LHCN-M2 (cell line): Measurements from ENCODE around the gene TTC7B. TPM values are rescaled to one million over a fixed set of nuclear protein-coding genes. Genes with fewer than 3 reads are reported as not detected.

ENCODE experiments used
- DNase-seq: peaks from one replicate; pipeline ENCODE4 v3.0.0-alpha.2; 2012; ENCODE audit warnings: low read depth
- total RNA-seq: library from RNA; depleted of rRNA; stranded (reverse); fragments of >200 nt; gene quantifications from 2 replicates; pipeline ENCODE4 v1.2.3, GENCODE V29; 2014

The TTC7B gene
- total RNA-seq, 1 experiment from 2014 or later, result 36.4 TPM

DNA sequence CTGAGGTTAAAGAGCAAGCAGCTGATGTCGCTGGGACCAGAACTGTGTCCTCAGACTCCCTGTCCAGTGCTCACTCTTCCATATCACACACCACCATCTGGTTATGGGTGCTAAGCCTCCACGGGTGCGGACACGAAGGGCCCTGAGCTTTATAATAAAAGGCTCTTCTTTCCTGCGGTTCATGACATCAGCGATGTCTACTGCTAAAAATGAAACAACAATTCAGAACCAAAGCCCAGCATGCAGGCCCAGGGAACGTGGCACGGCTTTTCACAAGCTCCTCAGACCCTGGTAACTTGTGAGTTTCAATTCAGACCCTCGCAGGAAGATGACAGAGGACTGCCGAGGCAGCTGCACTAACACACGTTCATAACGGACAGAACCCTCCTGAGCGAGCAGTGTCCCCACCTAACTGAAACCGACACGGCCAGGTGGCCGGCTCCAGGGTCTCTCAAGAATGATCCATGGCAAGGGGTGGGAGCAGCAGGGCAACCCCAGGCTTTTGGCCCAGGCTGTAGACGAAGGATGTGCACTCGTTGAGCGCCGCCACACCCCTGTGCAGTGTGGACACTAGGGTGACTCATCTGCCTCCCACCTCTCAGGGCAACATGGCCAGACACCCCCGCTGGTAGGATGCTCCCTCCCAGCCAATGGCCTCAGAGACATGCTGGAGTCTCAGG lies 239.1 kb downstream of the TTC7B start:
- no peak for DNase-seq

DNA sequence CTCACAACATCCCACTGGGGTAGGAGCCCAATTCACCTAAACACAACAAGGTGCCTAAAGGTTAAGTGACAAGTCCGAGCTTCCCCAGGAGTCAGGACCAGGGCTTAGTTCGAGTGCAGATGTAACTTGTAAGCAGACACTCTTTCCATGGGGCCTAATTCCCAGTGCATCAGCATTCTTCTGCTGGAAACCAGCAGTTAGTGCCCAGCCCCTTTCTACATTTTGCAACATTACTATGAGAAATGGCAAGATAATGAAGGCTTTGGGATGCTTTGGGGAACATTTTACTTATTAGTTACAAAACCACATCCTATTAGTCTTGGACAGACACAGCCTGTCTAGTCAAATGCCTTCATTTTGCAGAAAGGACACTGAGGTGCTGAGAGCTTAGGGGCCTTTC lies 239.6 kb downstream of the TTC7B start:
- DNase-seq, result peak; percentile 26

DNA sequence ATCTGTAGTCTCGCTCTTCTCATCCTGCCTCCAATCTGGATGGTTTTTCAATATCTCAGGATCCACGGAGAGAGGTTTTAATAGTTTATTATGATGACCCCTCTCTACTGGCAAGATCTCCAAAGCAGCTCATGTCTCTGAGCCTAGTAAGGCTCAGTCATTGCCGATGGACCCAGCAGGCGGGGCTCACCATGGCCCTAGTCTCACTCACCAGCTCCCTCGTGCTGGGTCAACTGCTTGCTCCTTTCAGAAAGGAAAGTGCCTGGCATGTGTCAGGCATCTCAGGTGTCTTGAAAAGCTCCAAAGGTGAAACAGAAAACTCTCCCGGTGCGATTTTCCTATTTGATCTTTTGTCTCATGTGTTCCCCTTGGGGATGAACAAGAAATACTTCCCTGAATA lies 240.4 kb downstream of the TTC7B start:
- DNase-seq, result no peak

DNA sequence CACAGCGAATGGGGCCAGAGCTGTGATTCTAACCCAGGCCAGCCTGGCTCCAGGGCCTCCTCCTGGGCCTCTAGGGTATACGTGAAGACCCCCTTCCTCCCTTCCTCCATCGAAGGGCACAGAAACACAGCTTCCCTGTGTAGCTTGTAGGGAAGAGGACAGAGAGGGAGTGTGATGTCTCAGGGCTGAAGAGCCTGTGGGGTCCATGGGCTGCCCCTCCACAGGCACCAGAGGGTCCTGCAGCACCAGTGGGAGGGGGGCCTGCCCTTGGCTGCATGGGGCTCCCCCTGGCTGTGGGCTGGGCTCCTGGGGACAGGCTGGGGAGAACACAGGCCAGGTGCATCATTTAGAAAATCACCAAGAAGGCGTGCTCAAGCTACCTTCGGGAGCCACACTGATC lies 240.9 kb downstream of the TTC7B start:
- no peak for DNase-seq

DNA sequence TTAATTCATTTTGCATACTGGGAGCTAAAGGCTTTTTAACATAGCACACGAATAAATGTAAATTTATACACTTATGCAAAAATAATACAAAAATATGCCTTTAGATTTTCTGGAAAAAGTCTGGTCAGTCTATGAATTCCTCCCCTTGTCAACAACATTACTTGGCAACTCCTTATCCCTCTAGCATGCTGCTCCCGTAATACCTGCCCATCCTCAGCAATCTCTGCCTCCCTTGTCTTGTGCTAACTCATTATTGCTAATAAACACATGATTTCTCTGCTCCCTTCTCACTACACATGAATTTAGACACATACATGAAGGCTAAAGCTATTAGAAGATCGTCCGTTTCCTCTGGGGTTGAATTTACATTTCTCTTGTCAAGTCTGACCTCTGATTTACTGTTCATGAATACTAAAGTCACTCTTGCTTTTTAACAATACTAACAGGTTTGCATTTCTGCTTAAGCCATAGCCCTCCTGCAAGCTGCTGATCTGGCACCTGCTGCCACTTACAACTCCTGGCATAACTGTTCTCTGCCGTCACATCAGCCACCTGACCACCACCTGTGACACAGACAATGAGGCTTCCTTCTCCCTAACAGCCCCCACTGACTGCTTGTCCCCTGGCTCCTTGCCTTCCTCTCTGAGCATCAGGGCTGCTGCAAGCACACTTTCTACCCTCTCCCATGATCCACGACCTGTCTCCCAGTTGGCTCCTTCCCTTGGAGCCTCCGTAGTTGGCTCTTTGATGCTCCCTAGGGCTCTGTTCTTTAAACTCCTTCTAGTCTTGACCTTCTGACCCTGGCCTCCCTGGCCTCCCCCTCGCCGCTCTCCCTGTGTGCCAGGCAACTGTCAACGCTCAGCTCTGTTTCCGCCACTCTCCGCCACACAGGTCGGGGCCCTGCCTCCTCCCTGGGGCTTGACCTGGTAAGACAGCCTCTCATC lies 241.8 kb downstream of the TTC7B start:
- no peak for DNase-seq

DNA sequence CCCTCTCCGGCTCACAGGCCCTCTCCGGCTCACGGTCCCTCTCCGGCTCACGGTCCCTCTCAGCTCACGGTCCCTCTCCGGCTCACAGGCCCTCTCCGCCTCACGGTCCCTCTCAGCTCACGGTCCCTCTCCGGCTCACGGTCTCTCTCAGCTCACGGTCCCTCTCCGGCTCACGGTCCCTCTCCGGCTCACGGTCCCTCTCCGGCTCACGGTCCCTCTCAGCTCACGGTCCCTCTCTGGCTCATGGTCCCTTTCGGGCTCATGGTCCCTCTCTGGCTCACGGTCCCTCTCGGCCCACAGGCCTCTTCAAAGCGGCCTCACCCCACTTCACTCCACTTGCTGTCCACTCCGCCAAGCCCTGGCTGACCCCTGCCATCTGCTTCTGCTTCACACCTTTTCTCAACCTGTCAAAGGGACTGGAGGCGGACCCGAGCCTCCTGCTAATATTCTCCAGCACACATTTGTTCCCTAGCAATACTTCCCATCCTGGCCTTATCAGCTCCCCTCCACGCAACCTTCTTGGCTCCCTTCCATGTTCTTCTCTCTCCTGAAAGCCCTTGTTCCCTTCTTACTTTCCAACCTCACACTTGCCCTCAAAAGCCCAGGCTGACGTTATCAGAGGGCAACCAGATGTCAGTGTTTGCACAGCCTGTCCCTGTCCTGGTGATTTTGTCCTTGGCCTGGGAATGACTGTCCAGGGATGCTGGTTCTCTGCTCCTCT lies 242.7 kb downstream of the TTC7B start:
- DNase-seq, result no peak

DNA sequence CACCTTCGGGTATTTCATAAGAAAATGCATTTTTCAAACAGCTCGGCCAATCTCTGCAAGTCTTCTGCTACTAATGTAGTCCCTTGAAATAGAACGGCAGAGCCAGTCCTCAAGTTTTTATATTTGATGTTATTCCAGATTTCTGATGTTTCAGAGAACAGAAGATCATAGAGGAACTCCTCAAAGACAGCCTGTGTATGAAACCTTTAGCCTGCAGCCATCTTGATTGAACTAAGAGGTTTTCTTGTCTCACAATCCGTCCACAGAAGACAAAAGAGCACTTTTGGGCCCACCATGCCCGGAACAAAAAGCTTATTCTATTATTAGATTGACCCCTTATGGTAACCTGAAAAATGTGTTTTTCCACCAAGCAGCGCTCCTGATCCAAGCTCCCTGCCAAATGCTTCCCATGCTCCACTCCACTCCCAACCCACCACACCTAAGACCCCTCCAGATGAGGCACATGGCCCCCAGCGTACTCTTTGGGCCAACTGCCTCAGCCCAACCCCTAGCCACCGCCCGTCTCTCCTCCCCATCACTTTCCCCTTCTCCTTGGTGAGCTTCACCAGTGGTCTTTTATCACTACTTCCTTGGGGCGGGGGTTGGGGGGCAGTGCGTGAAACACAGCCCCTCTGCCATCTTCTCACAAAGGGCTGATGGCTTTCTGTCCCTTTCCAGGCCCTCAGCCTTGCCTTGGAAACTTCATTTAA lies 243.6 kb downstream of the TTC7B start:
- no peak for DNase-seq

DNA sequence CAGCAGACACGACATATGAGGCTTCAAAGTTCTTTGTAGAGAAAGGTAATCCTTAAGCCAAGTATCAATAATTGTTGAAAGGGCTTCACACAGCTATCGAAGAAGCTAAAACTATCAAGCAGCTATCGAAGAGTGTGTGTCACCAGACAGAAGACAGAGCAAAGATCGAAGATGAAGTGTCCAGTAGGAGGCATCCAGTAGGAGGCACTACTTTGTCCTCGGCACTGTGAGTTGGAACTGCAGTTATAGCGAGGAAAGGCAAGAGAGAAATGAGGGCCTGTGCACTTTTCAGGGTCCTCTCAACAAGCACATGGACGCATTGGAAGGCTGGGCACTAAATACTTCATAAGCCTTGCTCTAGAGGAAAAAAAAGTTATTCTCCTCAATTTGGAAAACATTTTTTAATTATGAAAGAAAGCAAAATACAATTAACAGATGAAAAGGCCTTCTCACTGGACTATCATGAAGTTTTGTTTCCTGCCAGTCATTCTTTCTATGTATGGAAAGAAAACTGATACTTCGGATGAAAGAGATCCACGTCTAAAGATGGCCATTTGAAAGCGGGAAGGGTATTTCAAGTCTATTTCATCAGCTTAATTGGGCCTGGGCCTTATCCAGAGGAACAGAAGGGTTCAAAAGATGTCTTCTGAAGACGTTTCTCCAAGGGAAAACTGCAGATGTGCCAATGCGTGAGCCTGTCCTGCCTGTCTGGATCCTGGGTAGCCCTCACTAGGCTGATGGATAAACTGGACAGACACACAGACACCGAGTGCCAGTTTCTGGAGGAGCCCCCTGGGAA lies 244.9 kb downstream of the TTC7B start:
- no peak for DNase-seq

DNA sequence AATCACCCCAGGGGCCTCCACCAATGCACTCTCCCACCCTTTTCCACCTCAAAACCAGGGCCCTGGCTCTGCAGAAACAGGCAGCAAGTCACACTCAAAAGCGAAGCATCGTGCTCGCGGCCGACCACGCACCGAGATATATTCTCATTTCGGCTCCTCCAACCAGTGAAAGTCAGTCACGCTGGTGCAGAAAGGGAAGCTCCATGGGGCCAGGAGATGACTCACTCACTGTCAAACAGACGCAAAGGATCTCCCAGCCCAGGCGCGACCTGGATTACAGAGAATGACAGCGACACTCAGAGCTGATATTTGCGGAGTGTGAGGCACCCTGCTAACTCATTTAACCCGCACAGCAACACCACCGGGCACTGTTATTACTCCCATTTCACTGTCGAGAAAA lies 245.8 kb downstream of the TTC7B start:
- no peak for DNase-seq

DNA sequence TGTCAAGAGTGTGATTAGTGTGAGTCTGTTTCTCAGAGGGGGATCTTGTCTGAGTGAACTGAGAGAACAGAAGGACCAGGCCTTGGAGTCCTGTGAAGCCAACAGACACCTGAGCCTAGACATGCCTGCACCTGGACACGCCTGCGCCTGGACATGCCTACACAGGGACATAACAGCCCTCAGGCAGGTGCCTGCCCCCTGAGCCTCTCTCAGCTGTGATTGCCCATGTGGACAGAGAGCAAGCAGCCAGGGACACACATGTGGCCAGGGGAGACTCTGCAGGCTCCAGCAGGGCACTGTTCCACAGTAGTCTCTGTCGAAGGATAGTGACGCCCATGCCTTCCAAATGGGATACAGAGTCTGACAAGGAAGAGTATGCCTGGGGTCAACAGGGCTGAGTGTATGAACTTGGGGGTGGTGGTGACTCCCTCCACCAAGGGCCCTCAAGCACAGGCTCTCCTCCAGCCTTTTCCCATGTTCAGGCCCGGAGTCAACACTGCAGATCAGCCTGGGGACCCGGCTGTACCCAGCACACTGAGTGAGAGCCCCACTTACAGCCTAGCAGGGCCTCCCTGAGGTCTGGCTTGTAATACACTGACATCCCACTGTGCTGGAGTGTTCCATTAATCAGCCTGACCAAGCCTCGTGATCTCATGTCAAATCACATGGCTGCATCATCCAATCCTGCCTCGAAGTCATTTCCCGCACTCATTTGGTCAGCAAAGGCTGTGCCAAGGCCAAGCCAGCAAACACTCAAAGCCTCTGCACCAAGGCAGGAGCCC lies 246.4 kb downstream of the TTC7B start:
- no peak for DNase-seq

DNA sequence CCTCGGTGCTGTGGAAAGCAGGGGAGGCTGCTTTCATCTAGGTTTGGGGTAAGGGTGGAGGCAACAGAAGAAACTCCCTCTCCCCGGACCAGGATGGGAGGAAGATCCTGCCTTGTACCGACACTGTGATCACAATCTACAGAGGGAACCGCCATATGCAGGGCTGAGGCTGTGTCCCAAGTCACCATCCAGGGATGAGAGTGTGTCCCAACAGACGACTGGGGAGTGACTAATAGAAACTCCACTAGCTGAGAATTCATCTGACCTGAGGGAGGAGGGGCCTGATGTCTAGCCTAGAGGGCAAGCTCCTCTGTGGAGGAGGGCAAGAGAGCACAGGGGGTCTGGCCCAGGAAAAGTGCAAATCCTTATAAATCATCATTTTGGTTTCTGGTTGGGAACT lies 247.0 kb downstream of the TTC7B start:
- no peak for DNase-seq

DNA sequence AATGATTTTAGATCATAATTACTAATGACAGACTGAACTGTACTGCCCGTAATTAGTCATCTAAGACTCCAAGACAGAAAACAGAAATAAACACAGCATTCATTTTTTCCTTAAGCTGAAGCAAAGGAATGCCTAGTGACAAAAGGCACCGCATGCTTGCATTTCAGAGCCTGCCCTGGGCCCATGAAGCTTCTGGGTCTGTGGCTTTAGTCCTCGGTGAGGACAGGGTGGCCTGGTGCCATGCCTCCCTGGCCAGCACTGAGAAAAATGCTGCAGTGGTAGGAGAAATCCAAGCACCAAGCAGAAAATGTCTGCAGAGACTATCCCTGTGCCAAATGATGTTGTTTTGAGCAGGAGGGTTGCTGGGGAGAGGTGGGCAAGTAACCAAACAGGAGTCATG lies 247.8 kb downstream of the TTC7B start:
- no peak for DNase-seq

DNA sequence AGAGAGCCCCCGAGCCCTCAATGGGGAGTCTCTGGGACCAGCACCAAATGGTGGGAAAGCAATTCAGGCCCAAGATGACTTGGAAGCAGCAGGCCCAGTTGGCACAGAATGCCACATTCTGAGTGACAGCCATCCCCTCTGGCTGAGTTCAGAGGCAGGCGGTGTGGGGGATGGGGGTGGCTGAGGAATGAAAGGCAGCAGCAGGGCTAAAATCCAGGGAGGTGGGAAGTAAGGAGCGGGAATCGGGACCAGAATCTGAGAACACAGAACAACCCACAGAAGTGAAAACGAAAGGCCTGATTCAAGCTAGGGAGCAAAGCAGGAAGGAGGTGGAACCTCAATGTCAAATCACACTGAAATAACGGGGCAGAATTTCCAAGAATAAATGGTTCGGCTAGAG lies 248.2 kb downstream of the TTC7B start:
- no peak for DNase-seq

DNA sequence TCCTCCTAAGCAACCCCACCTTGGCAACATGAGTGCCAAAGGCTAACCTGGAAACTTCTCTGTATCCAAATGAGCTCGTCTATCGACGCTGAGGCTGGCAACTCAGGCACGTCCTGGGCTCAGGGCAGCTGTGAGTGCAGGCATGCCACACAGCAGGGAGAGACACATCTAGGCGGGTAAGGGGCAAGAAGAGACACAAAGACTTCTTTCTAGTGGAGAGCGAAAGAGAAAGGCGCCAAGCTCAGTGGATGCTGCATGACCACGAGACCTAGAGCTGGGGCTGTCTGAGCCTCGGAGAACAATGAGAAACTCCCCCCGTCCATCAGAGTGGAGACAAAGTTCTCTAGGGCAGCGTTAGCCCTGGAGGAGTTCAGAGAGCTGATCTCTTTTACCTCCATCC lies 249.0 kb downstream of the TTC7B start:
- DNase-seq, result no peak

DNA sequence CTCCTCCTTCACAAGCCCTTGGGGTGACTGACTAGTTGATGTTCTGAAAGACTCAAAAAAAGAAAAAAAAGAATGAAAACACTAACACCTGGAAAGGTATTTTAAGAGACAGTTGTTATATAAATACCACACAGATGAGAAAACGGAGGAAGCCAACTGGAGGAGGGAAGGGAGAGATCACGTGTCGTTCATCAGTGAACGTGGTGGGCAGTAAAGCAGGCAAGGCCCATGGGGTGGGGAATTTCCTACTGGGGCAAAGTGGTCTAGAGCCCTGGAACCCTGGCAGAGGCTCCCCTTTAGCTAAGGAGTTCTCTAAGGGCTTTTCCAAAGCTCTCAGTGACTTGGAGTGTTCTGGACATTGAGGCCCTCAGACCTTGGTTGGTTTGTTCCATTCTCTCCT lies 249.7 kb downstream of the TTC7B start:
- DNase-seq, result no peak

DNA sequence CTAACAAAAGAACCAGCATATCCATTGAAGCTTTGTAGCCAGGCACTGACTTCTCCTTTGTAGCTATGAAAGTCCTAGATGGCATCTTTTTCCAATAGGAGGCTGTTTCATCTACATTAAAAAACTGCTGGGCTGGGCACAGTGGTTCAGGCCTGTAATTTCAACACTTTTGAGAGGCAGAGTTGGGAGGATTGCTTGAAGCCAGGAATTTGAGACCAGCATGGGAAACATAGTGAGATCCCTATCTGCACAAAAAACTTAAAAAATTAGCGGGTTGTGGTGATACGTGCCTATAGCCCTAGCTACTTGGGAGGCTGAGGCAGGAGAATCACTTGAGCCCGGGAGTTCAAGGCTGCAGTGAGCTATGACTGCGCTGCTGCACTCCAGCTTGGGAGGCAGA lies 251.7 kb downstream of the TTC7B start:
- no peak for DNase-seq

DNA sequence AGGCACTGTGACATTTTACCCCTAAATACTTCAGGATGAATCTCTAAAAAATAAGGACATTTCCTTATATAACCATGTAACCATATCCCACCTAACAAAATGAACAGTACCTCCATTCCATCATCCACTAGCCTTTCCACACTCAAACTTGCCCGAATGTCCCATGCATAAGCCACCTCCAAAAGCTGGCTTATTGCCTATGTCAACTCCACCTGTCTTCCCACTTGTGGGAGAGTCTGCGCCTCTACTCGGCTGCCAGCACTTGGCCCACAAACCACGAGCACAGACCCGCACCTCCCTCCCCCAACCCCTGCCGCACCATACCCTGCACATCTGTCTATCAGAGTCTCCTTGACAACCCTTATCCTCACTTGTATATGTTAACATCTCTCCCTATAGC lies 253.6 kb downstream of the TTC7B start:
- no peak for DNase-seq

DNA sequence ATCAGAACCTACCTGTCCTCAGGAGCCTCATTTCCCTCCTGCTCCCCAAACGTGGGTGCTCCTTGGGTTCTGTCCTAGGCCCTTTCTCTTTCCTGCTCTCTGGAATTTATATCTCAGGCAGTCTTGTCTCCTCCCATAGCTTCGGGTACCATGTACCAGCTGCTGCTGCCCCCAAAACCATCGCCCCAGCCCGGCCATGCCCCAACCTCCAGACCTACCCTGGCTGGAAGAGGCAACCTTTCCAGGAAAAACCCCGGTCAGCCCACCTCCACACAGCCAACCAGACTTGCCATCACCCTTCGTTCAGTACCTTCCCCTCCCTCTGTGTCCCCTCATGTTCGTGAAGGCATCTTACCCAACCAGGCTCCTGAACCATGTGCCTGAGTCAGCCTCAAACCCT lies 254.3 kb downstream of the TTC7B start:
- no peak for DNase-seq

DNA sequence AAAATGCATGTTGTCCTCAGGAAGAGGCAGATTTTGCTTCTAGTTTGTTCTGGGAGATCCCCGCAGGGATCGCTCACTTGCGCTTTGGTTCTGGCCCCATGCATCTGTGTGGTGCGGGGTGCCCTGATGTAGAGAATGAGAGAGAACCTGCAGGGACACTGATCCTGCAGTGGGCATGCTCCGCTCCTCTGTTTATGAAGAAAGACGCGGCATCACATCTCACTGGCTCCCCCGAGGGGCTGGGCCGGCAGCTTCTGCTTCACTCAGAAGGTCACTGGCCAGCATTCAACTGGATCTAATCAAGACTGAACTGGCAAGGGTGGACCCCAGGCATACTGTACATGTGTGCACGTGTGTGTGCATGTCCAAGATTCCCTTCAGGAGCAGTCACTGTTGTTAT lies 255.2 kb downstream of the TTC7B start:
- DNase-seq, result no peak

DNA sequence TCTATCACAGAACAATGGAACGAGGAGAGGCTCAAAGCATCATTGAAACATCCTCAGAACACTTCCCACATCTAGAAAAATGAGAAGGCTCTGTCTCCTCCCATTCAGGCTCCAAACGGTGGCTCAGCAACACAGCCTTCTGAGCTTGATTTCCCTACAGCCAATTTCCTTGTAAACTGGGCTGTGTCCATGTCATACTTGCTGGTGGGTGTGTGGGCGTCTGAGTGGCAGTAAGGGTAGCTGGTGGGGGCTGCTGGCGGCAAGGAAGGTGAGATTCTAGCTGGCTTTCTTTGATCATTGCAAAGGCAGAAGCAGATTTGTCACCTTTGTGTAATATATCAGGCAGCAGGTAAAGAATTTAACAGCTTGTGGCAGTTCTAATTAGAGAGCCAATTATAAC lies 255.7 kb downstream of the TTC7B start:
- DNase-seq, result no peak
